T-helper 17 cell (primary cell): Measurements from ENCODE around the gene SSH2. TPM values are rescaled to one million over a fixed set of nuclear protein-coding genes. Genes with fewer than 3 reads are reported as not detected.

Experiments used
- ATAC-seq: fragments of 150-1000 bp; cut with Tn5 transposase; 2 replicates; pipeline ENCODE4 v1.10.0; 2021; ENCODE audit warnings: mild to moderate bottlenecking, moderate library complexity
- DNase-seq, 3 donors: peaks; one replicate each; pipeline versions ENCODE4 v3.0.0 to v3.0.0-alpha.2; 2020 to 2021
- H3K9me3 ChIP-seq: one replicate; pipeline ENCODE4 v1.7.0; 2013; ENCODE audit warnings: low read length, mild to moderate bottlenecking; ENCODE audit not compliant: control insufficient read depth, poor library complexity, severe bottlenecking
- H3K27ac Mint-ChIP-seq: one replicate; pipeline ENCODE4 v1.8.0; 2022; ENCODE audit warnings: mild to moderate bottlenecking, moderate library complexity, mixed read lengths
- H3K27me3 Mint-ChIP-seq: one replicate; pipeline ENCODE4 v1.8.0; 2022; ENCODE audit warnings: mixed read lengths
- H3K36me3 Mint-ChIP-seq: one replicate; pipeline ENCODE4 v1.8.0; 2022; ENCODE audit warnings: low read depth, mixed read lengths
- H3K4me1 Mint-ChIP-seq: one replicate; pipeline ENCODE4 v1.8.0; 2022; ENCODE audit warnings: mild to moderate bottlenecking, mixed read lengths
- H3K4me3 Mint-ChIP-seq: one replicate; pipeline ENCODE4 v1.8.0; 2022; ENCODE audit warnings: mild to moderate bottlenecking, moderate library complexity, mixed read lengths
- total RNA-seq, 4 donors: library from RNA in 2 of 4; stranded (reverse) in 2 of 4; gene quantifications; one replicate each; pipeline ENCODE4 v1.2.3 and lab custom pipeline; 2022 to 2026

The SSH2 gene
- total RNA-seq, 2 donors from 2014 or later = 72.2 to 72.7 TPM

- ATAC-seq (peak; percentile 57), DNase-seq (peak; percentile 82 to 86 (median 82))
- H3K27me3 Mint-ChIP-seq = no peaks in the 10 kb centered on the region
- peak overlapping the region; percentile 94 for H3K4me3 Mint-ChIP-seq
- no peaks in the 10 kb centered on the region for H3K36me3 Mint-ChIP-seq
- H3K9me3 ChIP-seq = no peaks in the 10 kb centered on the region
- no peak overlapping the region for H3K27ac Mint-ChIP-seq
- peaks cover 31% of the 10 kb centered on the region for H3K4me1 Mint-ChIP-seq
These were observed 312.4 kb downstream of the SSH2 start for GRCh38 chr17:29617481-29618271.

DNA sequence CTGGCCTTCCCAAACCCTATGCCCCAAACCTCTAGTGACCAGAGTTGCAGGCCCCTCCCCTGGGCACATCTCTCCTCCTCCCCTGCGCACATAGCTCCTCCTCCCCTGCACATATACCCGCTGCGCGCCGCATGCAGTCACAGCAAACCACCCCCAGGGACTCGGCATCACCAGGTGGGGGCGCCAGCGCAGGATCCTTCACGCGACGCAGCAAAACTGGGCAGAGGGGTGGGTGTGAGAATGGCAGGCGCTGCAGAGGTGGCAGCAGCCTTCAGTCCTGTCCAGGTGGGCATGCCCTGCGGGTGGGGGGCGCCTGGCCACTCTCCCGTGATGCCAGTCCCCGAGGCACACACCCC, 312.9 kb downstream of the SSH2 start:
- no peaks in the 10 kb centered on the region for H3K9me3 ChIP-seq
- Mint-ChIP-seq H3K27me3 (no peaks in the 10 kb centered on the region), H3K4me3 (peak overlapping the region; percentile 94), H3K4me1 (peaks cover 29% of the 10 kb centered on the region), H3K36me3 (no peaks in the 10 kb centered on the region), H3K27ac (no peak overlapping the region)
- DNase-seq = peak; percentile 86 to 92 (median 87)
- peak; percentile 75 for ATAC-seq

DNA sequence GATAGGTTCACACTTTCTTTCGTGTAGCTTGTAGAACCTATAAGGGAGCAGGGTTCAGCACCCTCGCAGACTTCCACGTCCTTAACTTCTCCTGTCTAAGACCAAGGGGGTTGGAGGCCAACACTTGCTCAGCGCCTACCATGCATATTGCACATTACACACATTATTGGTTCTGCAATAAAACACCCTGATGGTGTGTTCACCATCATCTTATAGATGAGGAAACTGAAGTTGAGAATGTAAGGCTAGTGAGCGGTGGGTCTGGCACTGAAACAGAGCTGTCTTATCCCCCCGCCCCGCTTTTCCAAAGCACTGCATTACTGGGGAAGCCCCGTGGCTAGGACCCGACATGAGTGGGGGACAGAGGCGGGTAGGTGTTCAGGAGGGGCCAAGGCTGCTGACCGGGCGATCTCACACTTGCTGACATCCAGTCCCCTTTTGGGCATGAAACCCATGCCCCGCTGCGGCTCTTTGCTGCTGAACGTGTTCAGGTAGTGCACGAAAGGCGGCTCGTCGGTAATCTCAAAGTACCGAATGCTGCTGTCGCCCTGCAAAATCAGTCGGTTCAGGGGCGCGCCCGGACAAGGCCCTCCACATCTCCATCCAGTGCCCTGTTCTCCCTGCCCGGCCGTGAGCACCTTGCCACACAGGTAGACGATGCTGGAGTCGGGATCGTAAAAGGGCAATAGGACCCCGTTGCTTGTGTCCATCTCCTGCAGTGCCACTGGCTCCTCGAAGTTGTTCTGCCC, 313.6 kb downstream of the SSH2 start:
- H3K4me3 Mint-ChIP-seq = peak overlapping the region; percentile 94
- no peaks in the 10 kb centered on the region for H3K36me3 Mint-ChIP-seq
- H3K27me3 Mint-ChIP-seq = no peaks in the 10 kb centered on the region
- H3K27ac Mint-ChIP-seq = no peak overlapping the region
- peaks cover 26% of the 10 kb centered on the region for H3K4me1 Mint-ChIP-seq
- no peak for ATAC-seq
- no peaks in the 10 kb centered on the region for H3K9me3 ChIP-seq
- no peak for DNase-seq

DNA sequence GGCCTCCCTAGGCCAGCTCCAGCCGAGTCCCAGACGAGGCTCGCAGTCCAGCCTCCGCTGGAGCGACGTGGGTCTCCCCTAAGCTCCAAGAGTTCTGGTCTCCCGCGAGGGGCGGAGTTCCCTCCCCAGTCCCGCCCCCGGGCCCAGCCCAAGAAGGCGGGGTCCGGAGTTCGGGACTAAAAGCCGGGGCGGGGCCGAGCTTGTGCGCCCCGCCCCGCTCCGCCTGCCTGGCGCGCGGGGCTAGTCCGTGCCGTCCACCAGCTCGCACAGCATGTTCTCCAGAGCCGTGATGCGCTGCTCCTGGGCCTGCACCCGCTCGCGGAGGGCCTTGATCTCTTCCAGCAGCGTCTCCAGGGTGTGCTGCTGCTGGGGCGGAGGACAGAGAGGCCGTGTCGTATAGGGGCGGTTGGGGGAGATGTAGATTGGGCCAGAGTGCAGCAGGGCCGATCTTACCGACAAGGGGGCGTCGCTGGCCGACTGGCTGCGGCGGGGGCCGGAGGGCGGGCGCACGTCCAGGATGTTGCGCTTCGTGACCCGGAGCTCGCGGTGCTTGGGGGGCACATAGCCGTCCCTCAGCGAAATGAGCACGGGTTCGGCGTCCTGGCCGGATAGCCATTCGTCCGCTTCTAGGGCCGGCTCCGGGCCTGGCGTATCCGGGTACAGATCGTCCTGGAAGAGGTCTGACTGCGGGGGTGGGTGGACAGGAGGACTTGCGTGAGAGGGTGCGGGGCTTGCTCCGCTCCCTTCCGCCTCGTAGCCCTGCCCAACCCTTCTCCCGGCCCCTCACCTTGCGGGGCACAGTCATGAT, 314.3 kb downstream of the SSH2 start:
- peaks cover 26% of the 10 kb centered on the region for H3K4me1 Mint-ChIP-seq

GRCh38 chr17:29615048-29615385, 315.0 kb downstream of the SSH2 start:
- peak in 2 of 3 donors; percentile 58 to 63 for DNase-seq
- Mint-ChIP-seq H3K36me3 (no peaks in the 10 kb centered on the region), H3K27ac (peak overlapping the region; percentile 72)

More for the DNA sequence above, 314.3 kb downstream of the SSH2 start:
- peak overlapping the region; percentile 94 for H3K4me3 Mint-ChIP-seq
- peak overlapping the region; percentile 72 for H3K27ac Mint-ChIP-seq
- DNase-seq (peak; percentile 79 to 90 (median 89)), ATAC-seq (peak; percentile 67)
- H3K27me3 Mint-ChIP-seq = no peaks in the 10 kb centered on the region
- H3K9me3 ChIP-seq = no peaks in the 10 kb centered on the region
- H3K36me3 Mint-ChIP-seq = no peaks in the 10 kb centered on the region

GRCh38 chr17:29614349-29615047, 315.5 kb downstream of the SSH2 start:
- H3K4me3 Mint-ChIP-seq = peak overlapping the region; percentile 94
- H3K27me3 Mint-ChIP-seq = no peaks in the 10 kb centered on the region
- no peak for ATAC-seq

More at GRCh38 chr17:29615048-29615385, 315.0 kb downstream of the SSH2 start:
- peak; percentile 59 for ATAC-seq
- no peaks in the 10 kb centered on the region for H3K9me3 ChIP-seq
- Mint-ChIP-seq H3K27me3 (no peaks in the 10 kb centered on the region), H3K4me1 (peaks cover 26% of the 10 kb centered on the region), H3K4me3 (peak overlapping the region; percentile 94)

GRCh38 chr17:29613856-29614255, 316.2 kb downstream of the SSH2 start:
- DNase-seq = no peak
- H3K36me3 Mint-ChIP-seq = no peaks in the 10 kb centered on the region
- peak overlapping the region; percentile 54 for H3K27ac Mint-ChIP-seq
- no peaks in the 10 kb centered on the region for H3K27me3 Mint-ChIP-seq
- ATAC-seq = no peak
- no peaks in the 10 kb centered on the region for H3K9me3 ChIP-seq
- peak overlapping the region; percentile 94 for H3K4me3 Mint-ChIP-seq
- peaks cover 26% of the 10 kb centered on the region for H3K4me1 Mint-ChIP-seq

More at GRCh38 chr17:29614349-29615047, 315.5 kb downstream of the SSH2 start:
- peak overlapping the region; percentile 72 for H3K27ac Mint-ChIP-seq
- H3K36me3 Mint-ChIP-seq = no peaks in the 10 kb centered on the region
- H3K4me1 Mint-ChIP-seq = peaks cover 26% of the 10 kb centered on the region
- no peak for DNase-seq
- H3K9me3 ChIP-seq = no peaks in the 10 kb centered on the region

GRCh38 chr17:29613352-29613837, 316.6 kb downstream of the SSH2 start:
- no peaks in the 10 kb centered on the region for H3K36me3 Mint-ChIP-seq
- H3K4me1 Mint-ChIP-seq = peaks cover 26% of the 10 kb centered on the region
- H3K9me3 ChIP-seq = no peaks in the 10 kb centered on the region
- H3K4me3 Mint-ChIP-seq = peak overlapping the region; percentile 56
- peak overlapping the region; percentile 54 for H3K27ac Mint-ChIP-seq
- ATAC-seq (peak; percentile 42), DNase-seq (peak; percentile 90 to 96 (median 94))
- H3K27me3 Mint-ChIP-seq = no peaks in the 10 kb centered on the region

GRCh38 chr17:29612404-29613280, 317.4 kb downstream of the SSH2 start:
- Mint-ChIP-seq H3K27ac (no peak overlapping the region), H3K36me3 (no peaks in the 10 kb centered on the region), H3K27me3 (no peaks in the 10 kb centered on the region), H3K4me1 (peaks cover 24% of the 10 kb centered on the region), H3K4me3 (peak overlapping the region; percentile 56)
- no peaks in the 10 kb centered on the region for H3K9me3 ChIP-seq
- ATAC-seq = no peak
- DNase-seq = no peak

DNA sequence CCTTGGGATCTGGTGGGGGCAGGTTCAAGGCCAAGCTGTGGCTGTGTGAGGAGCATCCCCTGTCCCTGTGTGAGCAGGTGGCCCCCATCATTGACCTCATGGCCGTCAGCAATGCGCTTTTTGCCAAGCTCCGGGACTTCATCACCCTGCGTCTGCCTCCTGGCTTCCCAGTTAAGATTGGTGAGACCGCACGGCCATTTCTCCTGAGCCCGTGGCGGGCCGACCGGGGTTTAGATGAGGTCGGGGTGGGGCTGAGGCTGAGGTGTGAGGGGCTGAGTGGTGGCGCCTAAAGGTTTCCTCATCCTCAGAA, 318.0 kb downstream of the SSH2 start:
- Mint-ChIP-seq H3K4me3 (peak overlapping the region; percentile 21), H3K4me1 (peaks cover 18% of the 10 kb centered on the region), H3K27me3 (no peaks in the 10 kb centered on the region), H3K27ac (no peak overlapping the region), H3K36me3 (no peaks in the 10 kb centered on the region)
- DNase-seq = no peak
- no peaks in the 10 kb centered on the region for H3K9me3 ChIP-seq
- ATAC-seq = no peak

DNA sequence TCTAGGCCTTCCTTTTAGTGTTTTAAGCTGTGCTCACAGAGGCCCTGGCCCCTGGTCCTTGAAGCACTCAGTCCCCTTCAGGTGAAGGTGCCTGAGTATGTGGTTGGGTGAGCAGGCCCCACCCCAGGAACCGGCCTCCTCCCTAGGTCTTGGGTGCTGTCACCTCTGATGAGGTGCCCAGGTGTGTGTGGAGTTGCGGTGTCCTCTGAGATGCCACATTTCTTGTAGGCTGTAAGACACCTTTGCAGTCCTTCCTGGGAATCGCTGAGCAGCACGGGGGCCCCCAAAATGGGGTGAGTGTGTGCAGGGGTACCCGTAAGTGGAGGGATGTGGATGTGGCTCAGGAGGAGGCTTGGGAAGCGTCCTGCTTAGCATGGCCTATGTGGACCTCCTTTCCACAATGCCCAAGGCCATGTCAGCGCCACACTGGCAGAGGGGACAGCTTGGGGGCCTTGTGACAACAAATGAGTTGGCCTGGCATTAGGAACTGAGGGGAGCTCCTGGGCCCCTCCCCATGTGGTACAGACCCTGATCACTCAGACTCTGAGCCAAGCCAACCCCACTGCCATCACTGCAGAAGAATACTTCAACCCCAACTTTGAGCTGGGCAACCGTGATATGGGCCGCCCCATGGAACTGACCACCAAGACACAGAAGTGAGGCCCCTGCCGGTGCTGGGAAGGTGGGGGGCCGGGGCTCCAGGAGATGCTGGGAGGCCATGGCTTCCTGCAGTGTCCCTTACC, 318.5 kb downstream of the SSH2 start:
- ATAC-seq = no peak

More for the DNA sequence above, 318.5 kb downstream of the SSH2 start:
- H3K36me3 Mint-ChIP-seq = no peaks in the 10 kb centered on the region
- no peak for DNase-seq
- no peak overlapping the region for H3K27ac Mint-ChIP-seq
- peak overlapping the region; percentile 21 for H3K4me3 Mint-ChIP-seq
- H3K27me3 Mint-ChIP-seq = no peaks in the 10 kb centered on the region
- no peaks in the 10 kb centered on the region for H3K9me3 ChIP-seq
- H3K4me1 Mint-ChIP-seq = peaks cover 14% of the 10 kb centered on the region
